Neural crest cell (in vitro differentiated cells): ENCODE measurements around the gene CBX4. TPM values are rescaled to one million over a fixed set of nuclear protein-coding genes. Genes with fewer than 3 reads are reported as not detected.
A peak's percentile ranks its signal among the peaks of the same experiment; 100 is the strongest.

Source experiments
- DNase-seq: peaks from one replicate; pipeline ENCODE4 v3.0.0; 2021; ENCODE audit warnings: low read depth, mixed read lengths, low spot score
- H3K27ac Mint-ChIP-seq: one replicate; pipeline ENCODE4 v1.8.0; 2021; ENCODE audit warnings: mild to moderate bottlenecking, mixed read lengths; ENCODE audit not compliant: unreplicated experiment
- H3K27me3 Mint-ChIP-seq: 2 replicates; pipeline ENCODE4 v1.8.0; 2021; ENCODE audit warnings: low read depth, mild to moderate bottlenecking, mixed read lengths
- H3K36me3 Mint-ChIP-seq: 2 replicates; pipeline ENCODE4 v1.8.0; 2021; ENCODE audit warnings: low read depth, mild to moderate bottlenecking, mixed read lengths
- H3K4me1 Mint-ChIP-seq: 2 replicates; pipeline ENCODE4 v1.8.0; 2021; ENCODE audit warnings: mixed read lengths
- H3K4me3 Mint-ChIP-seq: one replicate; pipeline ENCODE4 v1.8.0; 2021; ENCODE audit warnings: mild to moderate bottlenecking, mixed read lengths
- H3K9me3 Mint-ChIP-seq: 2 replicates; pipeline ENCODE4 v1.8.0; 2021; ENCODE audit warnings: mixed read lengths
- total RNA-seq: library from RNA; stranded (reverse); gene quantifications from 2 replicates; pipeline ENCODE4 v1.2.1, GENCODE V29; 2021
- TF ChIP-seq, protein P1 (sequence below): fragments of 200-600 bp; sonication (generic); conservative IDR thresholded peaks from 2 replicates; pipeline ENCODE4 v1.5.0; 2021; ENCODE audit warnings: antibody characterized with exemption, mild to moderate bottlenecking

Gene CBX4
- total RNA-seq, 1 donor from 2014 or later, result 21.0 TPM

DNA sequence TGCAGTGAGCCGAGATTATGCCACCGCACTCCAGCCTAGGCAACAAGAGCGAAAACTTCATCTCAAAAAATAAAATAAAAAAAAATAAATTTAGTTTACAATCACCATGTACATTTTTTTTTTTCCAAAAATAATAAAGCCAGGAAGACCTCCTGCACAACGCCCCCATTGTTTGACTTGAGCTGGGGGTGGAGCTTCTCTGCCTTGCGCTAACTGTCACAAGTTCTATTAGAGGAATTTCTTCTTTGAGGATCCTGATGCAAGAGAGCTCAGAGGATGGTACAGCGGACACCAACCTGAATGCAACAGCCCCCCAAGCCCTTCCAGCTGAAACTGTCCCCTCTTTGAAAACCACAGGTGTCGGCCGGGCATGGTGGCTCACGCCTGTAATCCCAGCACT, 24.9 kb upstream of the CBX4 start:
- Mint-ChIP-seq H3K4me1 (peaks cover 28% of the 10 kb centered on the region), H3K27me3 (peaks cover 3% of the 10 kb centered on the region), H3K36me3 (no peaks in the 10 kb centered on the region), H3K4me3 (no peak overlapping the region), H3K9me3 (no peaks in the 10 kb centered on the region), H3K27ac (no peak overlapping the region)
- no peak for DNase-seq
- TF ChIP-seq, protein P1, sequence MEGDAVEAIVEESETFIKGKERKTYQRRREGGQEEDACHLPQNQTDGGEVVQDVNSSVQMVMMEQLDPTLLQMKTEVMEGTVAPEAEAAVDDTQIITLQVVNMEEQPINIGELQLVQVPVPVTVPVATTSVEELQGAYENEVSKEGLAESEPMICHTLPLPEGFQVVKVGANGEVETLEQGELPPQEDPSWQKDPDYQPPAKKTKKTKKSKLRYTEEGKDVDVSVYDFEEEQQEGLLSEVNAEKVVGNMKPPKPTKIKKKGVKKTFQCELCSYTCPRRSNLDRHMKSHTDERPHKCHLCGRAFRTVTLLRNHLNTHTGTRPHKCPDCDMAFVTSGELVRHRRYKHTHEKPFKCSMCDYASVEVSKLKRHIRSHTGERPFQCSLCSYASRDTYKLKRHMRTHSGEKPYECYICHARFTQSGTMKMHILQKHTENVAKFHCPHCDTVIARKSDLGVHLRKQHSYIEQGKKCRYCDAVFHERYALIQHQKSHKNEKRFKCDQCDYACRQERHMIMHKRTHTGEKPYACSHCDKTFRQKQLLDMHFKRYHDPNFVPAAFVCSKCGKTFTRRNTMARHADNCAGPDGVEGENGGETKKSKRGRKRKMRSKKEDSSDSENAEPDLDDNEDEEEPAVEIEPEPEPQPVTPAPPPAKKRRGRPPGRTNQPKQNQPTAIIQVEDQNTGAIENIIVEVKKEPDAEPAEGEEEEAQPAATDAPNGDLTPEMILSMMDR, result no peak

DNA sequence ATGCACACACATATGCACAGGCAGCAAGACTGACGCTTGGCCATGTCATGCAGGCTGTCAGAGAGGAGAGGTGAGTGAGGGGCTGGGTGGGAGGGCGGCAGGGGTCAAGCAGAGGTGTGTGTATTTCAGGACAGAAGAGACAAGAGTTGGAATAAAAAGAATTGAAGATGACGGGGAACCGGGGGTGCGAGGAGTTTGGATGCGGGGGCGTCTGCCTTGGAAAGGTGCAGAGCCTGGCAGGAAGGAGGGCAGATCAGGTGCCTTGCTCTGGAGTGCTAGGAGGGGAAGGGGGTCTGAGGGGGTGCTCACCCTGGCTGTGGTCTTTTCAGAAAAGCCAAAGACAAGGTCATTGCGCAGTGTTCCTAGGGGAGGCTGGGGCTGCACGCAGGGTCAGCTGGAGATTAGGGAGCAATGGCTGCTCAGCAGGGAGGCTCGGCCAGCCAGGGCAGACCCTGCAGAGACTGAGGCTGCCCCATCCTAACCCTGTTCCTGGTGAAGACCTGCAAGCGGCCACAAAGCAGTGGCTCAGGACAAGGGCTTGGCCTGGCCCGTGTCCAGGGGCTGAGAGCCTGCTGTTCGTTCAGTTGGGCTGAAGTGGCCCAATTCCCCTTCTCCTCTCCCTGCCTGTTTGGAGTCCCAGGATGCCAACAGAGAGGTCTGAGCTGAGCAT, 23.7 kb upstream of the CBX4 start:
- Mint-ChIP-seq H3K4me1 (peaks cover 28% of the 10 kb centered on the region), H3K27me3 (peaks cover 3% of the 10 kb centered on the region), H3K9me3 (no peaks in the 10 kb centered on the region), H3K27ac (no peak overlapping the region), H3K36me3 (no peaks in the 10 kb centered on the region), H3K4me3 (no peak overlapping the region)
- TF ChIP-seq, protein P1, result no peak
- no peak for DNase-seq

DNA sequence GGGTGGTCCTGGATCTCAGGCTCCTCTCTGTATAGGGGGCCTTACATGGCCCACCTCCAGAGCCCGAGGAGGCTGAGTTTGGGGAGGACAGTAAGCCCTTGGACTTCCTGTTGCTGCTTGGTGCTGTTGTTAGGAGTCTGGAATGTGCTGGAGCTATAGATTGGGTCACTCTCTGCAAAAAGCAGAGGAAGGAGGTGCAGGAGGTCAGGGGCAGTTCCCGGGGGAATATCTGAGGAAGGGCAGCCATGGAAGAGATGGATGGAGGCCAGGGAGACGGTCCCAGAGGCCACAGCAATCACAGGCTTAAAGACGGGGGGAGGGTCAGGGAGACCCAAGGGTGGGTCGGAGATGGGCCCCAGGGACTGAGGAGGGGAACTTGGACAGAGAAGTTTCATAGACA, 23.0 kb upstream of the CBX4 start:
- H3K27me3 Mint-ChIP-seq, result peaks cover 3% of the 10 kb centered on the region
- H3K4me1 Mint-ChIP-seq, result peaks cover 28% of the 10 kb centered on the region
- no peak for DNase-seq
- TF ChIP-seq, protein P1, result no peak
- H3K4me3 Mint-ChIP-seq, result no peak overlapping the region
- H3K9me3 Mint-ChIP-seq, result no peaks in the 10 kb centered on the region
- no peak overlapping the region for H3K27ac Mint-ChIP-seq
- no peaks in the 10 kb centered on the region for H3K36me3 Mint-ChIP-seq

DNA sequence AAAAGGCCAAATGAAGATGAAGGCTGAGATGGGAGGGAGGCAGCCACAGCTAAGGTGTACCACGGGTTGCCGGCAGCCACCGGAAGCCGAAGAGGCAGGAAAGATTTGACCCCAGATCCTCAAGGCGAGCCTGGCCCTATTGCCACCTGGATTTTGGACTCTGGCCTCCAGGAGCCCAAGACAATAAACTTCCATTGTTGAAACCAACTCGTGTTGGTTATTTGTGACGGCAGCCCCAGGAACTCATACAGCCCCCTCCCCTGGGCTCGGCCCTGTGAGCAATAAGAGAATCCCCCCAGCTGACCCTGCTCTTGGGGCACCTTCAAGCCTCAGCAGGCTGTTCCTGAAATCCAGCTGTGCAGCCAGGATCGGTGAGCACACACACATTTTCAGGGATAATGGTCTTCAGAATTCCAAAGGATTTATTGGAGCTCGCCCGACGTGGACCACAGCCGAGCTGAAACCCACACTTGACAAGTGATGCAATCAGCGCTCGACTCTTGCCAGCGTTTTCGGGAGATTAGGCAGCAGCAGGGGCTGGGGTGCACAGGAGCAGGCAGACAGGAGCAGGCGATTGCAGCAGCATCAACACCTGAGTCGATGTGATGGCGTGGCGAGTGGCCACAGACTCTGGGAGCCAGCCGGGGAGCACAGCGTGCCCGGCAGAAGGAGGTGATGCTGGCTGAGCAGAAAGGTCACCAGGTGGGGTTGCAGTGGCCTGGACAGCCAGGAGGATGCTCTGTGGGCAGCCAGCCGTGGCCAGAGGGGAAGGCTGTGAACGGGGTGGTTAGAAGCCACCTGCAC, 22.4 kb upstream of the CBX4 start:
- Mint-ChIP-seq H3K27ac (peak overlapping the region; percentile 27), H3K4me1 (peaks cover 32% of the 10 kb centered on the region), H3K9me3 (no peaks in the 10 kb centered on the region), H3K27me3 (peaks cover 3% of the 10 kb centered on the region), H3K36me3 (no peaks in the 10 kb centered on the region), H3K4me3 (no peak overlapping the region)
- TF ChIP-seq, protein P1, result no peak
- no peak for DNase-seq

DNA sequence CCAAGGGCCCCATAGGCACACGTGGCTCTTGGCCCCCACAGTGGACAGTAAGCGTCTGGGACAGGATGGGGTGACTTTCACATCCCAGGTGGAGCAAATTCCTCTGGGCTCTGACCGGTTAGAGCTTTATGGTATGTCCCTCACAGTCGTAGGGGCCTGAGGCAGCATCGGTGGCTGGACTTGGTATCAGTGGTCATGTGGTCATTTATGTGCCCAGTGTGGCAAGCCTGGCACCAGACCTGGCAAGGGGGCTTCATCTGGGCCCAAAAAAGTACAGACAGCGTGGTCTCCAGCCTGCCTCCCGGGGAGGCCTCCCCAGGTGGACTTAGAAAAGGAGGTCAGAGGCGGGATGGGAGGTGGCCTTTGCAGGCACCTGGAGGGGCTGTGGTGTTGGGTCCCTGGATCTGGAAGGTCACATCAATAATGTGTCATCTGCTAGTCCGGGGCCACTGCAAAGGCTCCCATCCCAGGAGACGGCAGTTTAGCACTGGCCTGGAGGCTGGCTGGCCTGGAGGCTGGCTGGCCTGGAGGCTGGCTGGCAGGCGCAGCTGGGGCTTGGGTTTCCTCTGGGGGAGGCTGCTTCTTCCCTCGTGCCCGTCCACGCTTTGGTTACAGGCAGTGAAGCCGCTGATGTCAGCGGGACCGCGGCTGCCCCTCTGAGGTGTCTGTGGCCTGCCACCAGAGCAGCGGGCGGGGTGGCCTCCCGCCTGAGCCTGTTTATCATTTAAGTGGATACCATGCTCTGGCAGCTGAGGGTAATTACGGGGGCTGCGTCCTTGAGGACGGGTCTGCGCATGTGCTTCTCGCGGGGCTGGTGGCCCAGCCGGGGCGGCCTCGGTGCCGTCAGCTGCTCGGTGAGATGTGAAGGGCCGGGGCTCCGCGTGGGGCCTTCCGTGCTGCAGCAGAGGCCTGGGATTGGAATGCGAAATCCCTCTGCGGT, 20.7 kb upstream of the CBX4 start:
- H3K4me3 Mint-ChIP-seq, result no peak overlapping the region
- H3K9me3 Mint-ChIP-seq, result no peaks in the 10 kb centered on the region
- H3K27me3 Mint-ChIP-seq, result peaks cover 3% of the 10 kb centered on the region
- no peak overlapping the region for H3K27ac Mint-ChIP-seq
- DNase-seq, result no peak
- TF ChIP-seq, protein P1, result no peak
- H3K36me3 Mint-ChIP-seq, result no peaks in the 10 kb centered on the region
- peaks cover 42% of the 10 kb centered on the region for H3K4me1 Mint-ChIP-seq
